Esophagus squamous epithelium (tissue), 4 donors: ENCODE data around the gene ERG.

Experiments
- CTCF ChIP-seq, 6 experiments: fragments of 450-650 bp in 4 of 6; fragments of 200-600 bp in 2 of 6; sonication (generic) in 2 of 6; IDR thresholded peaks; one replicate each; pipeline ENCODE4 v1.5.1; 2016 to 2019; ENCODE audit warnings: antibody characterized with exemption in 6 of 6, mild to moderate bottlenecking in 4 of 6, moderate library complexity in 4 of 6
- POLR2A ChIP-seq, 4 donors: fragments of 450-650 bp; IDR thresholded peaks; one replicate each; pipeline ENCODE4 v1.6.1; 2017; ENCODE audit warnings: antibody characterized with exemption in 4 of 4, mild to moderate bottlenecking in 4 of 4, moderate library complexity in 3 of 4

GRCh38 chr21:38438462-38438893, 59.8 kb downstream of the ERG start:
- no peak for TF ChIP-seq CTCF (IDR thresholded peaks at IDR 0.05)
- no peak for TF ChIP-seq POLR2A (IDR thresholded peaks at IDR 0.05)
